Colonic mucosa (tissue), 4 donors: ENCODE data around the gene PPP1R18. TPM values are rescaled to one million over a fixed set of nuclear protein-coding genes. Genes with fewer than 3 reads are reported as not detected.

Source experiments
- DNase-seq: peaks from one replicate; pipeline ENCODE4 v3.0.0-alpha.2; 2020
- H3K27ac ChIP-seq: fragments of 200-600 bp; one replicate; pipeline ENCODE4 v1.8.0; 2021
- H3K27me3 ChIP-seq: fragments of 200-600 bp; one replicate; pipeline ENCODE4 v1.8.0; 2021
- H3K36me3 ChIP-seq: fragments of 200-600 bp; one replicate; pipeline ENCODE4 v1.8.0; 2021
- H3K4me1 ChIP-seq: fragments of 200-600 bp; one replicate; pipeline ENCODE4 v1.8.0; 2021; ENCODE audit warnings: mild to moderate bottlenecking
- H3K4me3 ChIP-seq: fragments of 200-600 bp; one replicate; pipeline ENCODE4 v1.8.0; 2021
- H3K9ac ChIP-seq, 2 donors: one replicate each; pipeline ENCODE4 v1.7.0; 2013; ENCODE audit warnings: control low read depth in 2 of 2, low read depth in 2 of 2, low read length in 2 of 2
- H3K9me3 ChIP-seq: fragments of 200-600 bp; one replicate; pipeline ENCODE4 v1.8.0; 2021
- CTCF ChIP-seq: fragments of 200-600 bp; IDR thresholded peaks from one replicate; pipeline ENCODE4 v1.8.0; 2022; ENCODE audit warnings: antibody characterized with exemption, mild to moderate bottlenecking
- intact Hi-C: fragments of 100-400 bp; cut with DNase I; formaldehyde crosslinking; loops from one replicate; pipeline ENCODE4 v1.14.1; 2022
- total RNA-seq, 2 donors: library from RNA; stranded (reverse); fragmentation: NEBNext Ultra II Directional in 1 of 2; extraction: Animal tissue kit (Norgen Biotek cat#: 25700) in 1 of 2; gene quantifications; one replicate each; pipeline ENCODE4 v1.2.1, GENCODE V29; 2021
- donor health status: healthy.
- donor health status: DM: no; HTN: no; CAD: no.
- donor health status: DM: no; HTN: no; CAD: no.

The PPP1R18 gene
- total RNA-seq, 2 donors from 2014 or later: 8.3 to 22.8 TPM

- H3K9ac ChIP-seq: no peak overlapping the region
- no peaks in the 10 kb centered on the region for H3K27me3 ChIP-seq
- intact Hi-C loops: no loop called here
- H3K4me1 ChIP-seq: peaks cover 7% of the 10 kb centered on the region
- H3K27ac ChIP-seq: no peak overlapping the region
- no peaks in the 10 kb centered on the region for H3K9me3 ChIP-seq
- DNase-seq: no peak
- no peaks in the 10 kb centered on the region for H3K36me3 ChIP-seq
- no peak overlapping the region for H3K4me3 ChIP-seq
- TF ChIP-seq CTCF: no peak
These were observed 26.0 kb upstream of the PPP1R18 start for GRCh38 chr6:30712441-30712945.

- TF ChIP-seq CTCF: no peak
- Histone ChIP-seq H3K27ac (no peak overlapping the region), H3K4me1 (peaks cover 7% of the 10 kb centered on the region), H3K27me3 (no peaks in the 10 kb centered on the region), H3K4me3 (no peak overlapping the region), H3K36me3 (no peaks in the 10 kb centered on the region), H3K9ac (no peak overlapping the region), H3K9me3 (no peaks in the 10 kb centered on the region)
- intact Hi-C loops: no loop called here
- no peak for DNase-seq
These were observed 25.4 kb upstream of the PPP1R18 start for GRCh38 chr6:30711758-30712380.

- no peak for TF ChIP-seq CTCF
- Histone ChIP-seq H3K36me3 (no peaks in the 10 kb centered on the region), H3K27ac (no peak overlapping the region)
These were observed 22.8 kb upstream of the PPP1R18 start for GRCh38 chr6:30709101-30709868.

GRCh38 chr6:30707281-30707850 is 20.9 kb upstream of the PPP1R18 start:
- no peaks in the 10 kb centered on the region for H3K36me3 ChIP-seq
- intact Hi-C loops: no loop called here
- no peak overlapping the region for H3K4me3 ChIP-seq
- no peak for TF ChIP-seq CTCF
- no peak overlapping the region for H3K9ac ChIP-seq
- DNase-seq: peak; percentile 61
- no peaks in the 10 kb centered on the region for H3K27me3 ChIP-seq
- H3K27ac ChIP-seq: no peak overlapping the region
- H3K9me3 ChIP-seq: no peaks in the 10 kb centered on the region
- H3K4me1 ChIP-seq: no peaks in the 10 kb centered on the region

More at GRCh38 chr6:30709101-30709868, 22.8 kb upstream of the PPP1R18 start:
- H3K9ac ChIP-seq: no peak overlapping the region
- no peaks in the 10 kb centered on the region for H3K4me1 ChIP-seq
- H3K9me3 ChIP-seq: no peaks in the 10 kb centered on the region
- H3K4me3 ChIP-seq: no peak overlapping the region
- DNase-seq: no peak
- no peaks in the 10 kb centered on the region for H3K27me3 ChIP-seq
- intact Hi-C loops: no loop called here

GRCh38 chr6:30705620-30706019 is 19.2 kb upstream of the PPP1R18 start:
- TF ChIP-seq CTCF: no peak
- intact Hi-C loops: no loop called here
- Histone ChIP-seq H3K4me1 (no peaks in the 10 kb centered on the region), H3K27me3 (no peaks in the 10 kb centered on the region), H3K36me3 (no peaks in the 10 kb centered on the region), H3K9ac (no peak overlapping the region), H3K27ac (no peak overlapping the region), H3K4me3 (no peak overlapping the region), H3K9me3 (no peaks in the 10 kb centered on the region)
- no peak for DNase-seq
